IMR-90 (cell line): ENCODE measurements around the gene IL18R1. TPM values are rescaled to one million over a fixed set of nuclear protein-coding genes. Genes with fewer than 3 reads are reported as not detected.

Experiments used
- ATAC-seq: fragments of 200-7000 bp; cut with Tn5 transposase; 2 replicates; pipeline ENCODE4 v1.9.1; 2020; ENCODE audit warnings: low read depth, mild to moderate bottlenecking, moderate library complexity
- BruUV-seq: library from RNA; stranded (reverse); fragments of 400-500 nt; replicated peaks from 2 replicates; lab custom pipeline; 2021; lab: Mats Ljungman, UMichigan
- CTCF ChIA-PET: fragments of 300-600 bp; formaldehyde crosslinking; extraction: SDS; loops from one replicate; lab custom pipeline; 2021; ENCODE audit warnings: antibody characterized with exemption; lab: Yijun Ruan, JAX
- POLR2A ChIA-PET: fragments of 300-600 bp; sonication (Branson Sonifier 250); formaldehyde crosslinking; loops from one replicate; lab custom pipeline; 2022; ENCODE audit warnings: antibody characterized with exemption; ENCODE audit not compliant: unreplicated experiment; lab: Charles Lee
- DNase-seq: peaks from one replicate; pipeline ENCODE4 v3.0.0; 2013
- H2AFZ ChIP-seq: replicated peaks from 2 replicates; pipeline ENCODE3; 2013; ENCODE audit warnings: low read length, mild to moderate bottlenecking; ENCODE audit not compliant: poor library complexity
- H2AK5ac ChIP-seq: 2 replicates; pipeline ENCODE4 v1.6.1; 2013; ENCODE audit warnings: low read depth, low read length, inconsistent platforms
- H2AK9ac ChIP-seq: replicated peaks from 2 replicates; pipeline ENCODE3; 2013; ENCODE audit warnings: mild to moderate bottlenecking, low read depth, low read length, moderate library complexity; ENCODE audit not compliant: poor library complexity
- H2BK120ac ChIP-seq: 2 replicates; pipeline ENCODE4 v1.6.1; 2013; ENCODE audit warnings: low read depth, low read length, inconsistent platforms
- H2BK15ac ChIP-seq: 3 replicates; pipeline ENCODE4 v1.6.1; 2013; ENCODE audit warnings: low read depth, low read length, inconsistent platforms
- H2BK20ac ChIP-seq: 2 replicates; pipeline ENCODE4 v1.6.1; 2013; ENCODE audit warnings: low read depth, mild to moderate bottlenecking, inconsistent platforms, low read length, moderate library complexity
- H2BK5ac ChIP-seq: 2 replicates; pipeline ENCODE4 v1.6.1; 2013; ENCODE audit warnings: mild to moderate bottlenecking, low read depth, low read length, inconsistent platforms; ENCODE audit not compliant: poor library complexity, severe bottlenecking
- H3K14ac ChIP-seq: replicated peaks from 2 replicates; pipeline ENCODE4 v1.6.1; 2013; ENCODE audit warnings: low read depth, low read length, inconsistent platforms
- H3K18ac ChIP-seq: 2 replicates; pipeline ENCODE4 v1.6.1; 2013; ENCODE audit warnings: low read depth, low read length, control low read depth
- H3K23ac ChIP-seq: 2 replicates; pipeline ENCODE4 v1.6.1; 2013; ENCODE audit warnings: low read depth, low read length, inconsistent platforms
- H3K27ac ChIP-seq: 2 replicates; pipeline ENCODE4 v1.5.1; 2013; ENCODE audit warnings: mild to moderate bottlenecking, control low read depth, low read length; ENCODE audit not compliant: insufficient read depth
- H3K27me3 ChIP-seq: 2 replicates; pipeline ENCODE4 v1.6.1; 2013; ENCODE audit warnings: low read length; ENCODE audit not compliant: control insufficient read depth, insufficient read depth
- H3K36me3 ChIP-seq: 2 replicates; pipeline ENCODE4 v1.6.1; 2013; ENCODE audit warnings: low read length, mixed read lengths; ENCODE audit not compliant: control insufficient read depth, insufficient read depth
- H3K4ac ChIP-seq: 2 replicates; pipeline ENCODE4 v1.6.1; 2013; ENCODE audit warnings: low read depth, low read length, inconsistent platforms
- H3K4me1 ChIP-seq: 2 replicates; pipeline ENCODE4 v1.6.1; 2013; ENCODE audit warnings: low read length, mixed read lengths; ENCODE audit not compliant: control insufficient read depth, insufficient read depth
- H3K4me2 ChIP-seq: 2 replicates; pipeline ENCODE4 v1.6.1; 2013; ENCODE audit warnings: low read depth, mild to moderate bottlenecking, control low read depth, low read length, moderate library complexity
- H3K4me3 ChIP-seq: 2 replicates; pipeline ENCODE4 v1.5.1; 2013; ENCODE audit warnings: low read depth, mild to moderate bottlenecking, control low read depth, low read length, moderate library complexity; ENCODE audit not compliant: insufficient read depth
- H3K56ac ChIP-seq: 2 replicates; pipeline ENCODE4 v1.6.1; 2013; ENCODE audit warnings: low read length, inconsistent platforms; ENCODE audit not compliant: insufficient read depth; ENCODE audit errors: extremely low read depth
- H3K79me1 ChIP-seq, 2 experiments: 2 replicates each; pipeline ENCODE4 v1.6.1; 2013; ENCODE audit warnings: low read length in 2 of 2, inconsistent platforms in 1 of 2, low read depth in 1 of 2
- H3K9ac ChIP-seq: 2 replicates; pipeline ENCODE4 v1.6.1; 2013; ENCODE audit warnings: low read depth, low read length, control low read depth
- H3K9me1 ChIP-seq: 2 replicates; pipeline ENCODE4 v1.6.1; 2013; ENCODE audit warnings: low read length, inconsistent platforms; ENCODE audit not compliant: insufficient read depth
- H3K9me3 ChIP-seq: 2 replicates; pipeline ENCODE4 v1.6.1; 2013; ENCODE audit warnings: low read length; ENCODE audit not compliant: control insufficient read depth, insufficient read depth
- H4K20me1 ChIP-seq: 2 replicates; pipeline ENCODE4 v1.6.1; 2013; ENCODE audit warnings: low read length, inconsistent platforms; ENCODE audit not compliant: insufficient read depth
- H4K5ac ChIP-seq: 2 replicates; pipeline ENCODE4 v1.6.1; 2013; ENCODE audit warnings: mild to moderate bottlenecking, low read depth, low read length, control low read depth
- H4K8ac ChIP-seq, 2 experiments: 2 replicates each; pipeline ENCODE4 v1.6.1; 2013; ENCODE audit warnings: low read depth in 2 of 2, low read length in 2 of 2, control low read depth in 1 of 2, inconsistent platforms in 1 of 2
- H4K91ac ChIP-seq: 2 replicates; pipeline ENCODE4 v1.6.1; 2013; ENCODE audit warnings: low read depth, low read length, inconsistent platforms; ENCODE audit not compliant: insufficient read depth
- FOS ChIP-seq: fragments of 150-350 bp; IDR thresholded peaks from 2 replicates; pipeline ENCODE4 v1.6.1; 2016; ENCODE audit warnings: low read depth, low read length
- MAZ ChIP-seq: IDR thresholded peaks from 2 replicates; pipeline ENCODE4 v1.6.1; 2012; ENCODE audit warnings: low read depth, mild to moderate bottlenecking, low read length, improper control_type of control experiment, moderate library complexity, borderline replicate concordance
- NFE2L2 ChIP-seq: fragments of 150-350 bp; IDR thresholded peaks from 2 replicates; pipeline ENCODE4 v1.6.1; 2016; ENCODE audit warnings: low read depth, mild to moderate bottlenecking, low read length
- POLR2A ChIP-seq: IDR thresholded peaks from 2 replicates; pipeline ENCODE4 v1.6.1; 2012; ENCODE audit warnings: mild to moderate bottlenecking, low read depth, low read length
- dilution Hi-C: fragments of 300-500 bp; cut with HindIII; formaldehyde crosslinking; loops from one replicate; pipeline ENCODE4 v1.14.3; 2018; ENCODE audit warnings: low sequenced_read_pairs; ENCODE audit not compliant: unreplicated experiment
- in situ Hi-C: fragments of 300-500 bp; cut with MboI; formaldehyde crosslinking; loops from 3 replicates; pipeline ENCODE4 v1.14.3; 2019; ENCODE audit warnings: low sequenced_read_pairs, inconsistent platforms, mixed read lengths
- intact Hi-C: fragments of 100-400 bp; cut with micrococcal nuclease; formaldehyde crosslinking; loops from 2 replicates; pipeline ENCODE4 v1.10.0; 2022
- polyA plus RNA-seq, 3 experiments: library from polyadenylated mRNA; depleted of rRNA; stranded (reverse); fragments of >200 nt; gene quantifications; 2 replicates each; pipeline ENCODE4 v1.2.3, GENCODE V29; 2012; ENCODE audit warnings: low replicate concordance in 1 of 3
- total RNA-seq: library from RNA; depleted of rRNA; stranded (reverse); fragments of >200 nt; gene quantifications from 2 replicates; pipeline ENCODE4 v1.2.3, GENCODE V29; 2012
- TF ChIP-seq, protein P1 (sequence below): conservative IDR thresholded peaks from 2 replicates; pipeline ENCODE4 v1.5.1; 2012; ENCODE audit warnings: mild to moderate bottlenecking, low read depth, low read length, improper control_type of control experiment

Gene IL18R1
- total and polyA plus RNA-seq, 2 of the 4 experiments (the other 2 are of a cell fraction): 0.18 to 0.24 TPM

DNA sequence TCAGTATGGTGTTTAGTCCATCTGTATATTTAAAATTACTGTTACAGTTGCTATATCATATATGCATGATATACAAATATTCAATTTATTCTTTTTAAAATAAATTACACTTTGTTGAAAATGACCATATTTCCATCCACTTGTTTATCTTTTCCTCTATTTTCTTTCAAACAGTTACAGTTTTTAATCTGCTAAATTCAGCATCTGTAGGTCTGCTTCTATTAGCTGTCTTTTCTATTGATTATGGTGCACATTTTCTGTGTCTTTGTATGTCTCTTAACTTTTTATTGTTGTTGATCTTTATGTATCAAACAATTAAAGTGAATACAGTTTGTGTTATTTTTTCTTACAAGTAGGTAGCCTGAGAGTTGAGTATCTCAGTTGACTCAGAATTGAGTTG is 28.1 kb downstream of the IL18R1 start:
- Histone ChIP-seq H2AK5ac (no peak overlapping the region), H3K9me1 (no peaks in the 10 kb centered on the region), H3K14ac (no peak overlapping the region), H2AK9ac (no peak overlapping the region), H2AFZ (no peak overlapping the region), H3K36me3 (no peaks in the 10 kb centered on the region), H3K79me1 (no peaks in the 10 kb centered on the region), H3K56ac (no peak overlapping the region), H3K4me3 (no peak overlapping the region), H2BK5ac (no peak overlapping the region), H3K4ac (no peak overlapping the region), H3K27me3 (peaks cover 2% of the 10 kb centered on the region; the same call in 1 of the 2 replicates), H3K23ac (no peak overlapping the region), H3K9ac (no peak overlapping the region), H4K20me1 (no peaks in the 10 kb centered on the region), H2BK15ac (no peak overlapping the region), H2BK20ac (no peak overlapping the region), H3K9me3 (peaks cover 3% of the 10 kb centered on the region; the same call in 1 of the 2 replicates), H3K27ac (no peak overlapping the region), H3K4me1 (no peaks in the 10 kb centered on the region), H3K18ac (no peak overlapping the region), H3K4me2 (no peak overlapping the region), H2BK120ac (no peak overlapping the region), H4K8ac (no peak overlapping the region), H4K5ac (no peak overlapping the region), H4K91ac (no peak overlapping the region)
- DNase-seq (no peak), ATAC-seq (no peak)
- in situ Hi-C loops (no loop called here), intact Hi-C loops (no loop called here), dilution Hi-C loops (no loop called here)
- ChIA-PET POLR2A (no interaction called here), CTCF (no interaction called here)
- no TSS peak for BruUV-seq
- TF ChIP-seq FOS (no peak), NFE2L2 (no peak), POLR2A (no peak), MAZ (no peak)
- TF ChIP-seq, protein P1, sequence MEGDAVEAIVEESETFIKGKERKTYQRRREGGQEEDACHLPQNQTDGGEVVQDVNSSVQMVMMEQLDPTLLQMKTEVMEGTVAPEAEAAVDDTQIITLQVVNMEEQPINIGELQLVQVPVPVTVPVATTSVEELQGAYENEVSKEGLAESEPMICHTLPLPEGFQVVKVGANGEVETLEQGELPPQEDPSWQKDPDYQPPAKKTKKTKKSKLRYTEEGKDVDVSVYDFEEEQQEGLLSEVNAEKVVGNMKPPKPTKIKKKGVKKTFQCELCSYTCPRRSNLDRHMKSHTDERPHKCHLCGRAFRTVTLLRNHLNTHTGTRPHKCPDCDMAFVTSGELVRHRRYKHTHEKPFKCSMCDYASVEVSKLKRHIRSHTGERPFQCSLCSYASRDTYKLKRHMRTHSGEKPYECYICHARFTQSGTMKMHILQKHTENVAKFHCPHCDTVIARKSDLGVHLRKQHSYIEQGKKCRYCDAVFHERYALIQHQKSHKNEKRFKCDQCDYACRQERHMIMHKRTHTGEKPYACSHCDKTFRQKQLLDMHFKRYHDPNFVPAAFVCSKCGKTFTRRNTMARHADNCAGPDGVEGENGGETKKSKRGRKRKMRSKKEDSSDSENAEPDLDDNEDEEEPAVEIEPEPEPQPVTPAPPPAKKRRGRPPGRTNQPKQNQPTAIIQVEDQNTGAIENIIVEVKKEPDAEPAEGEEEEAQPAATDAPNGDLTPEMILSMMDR: no peak
